Cerebellar nuclear complex (tissue), 1 donor: ENCODE data around the gene CYTH3.

ENCODE experiments used
- DNase-seq, 2 experiments: peaks; one replicate each; lab custom pipeline; 2025; lab: John Stamatoyannopoulos, UW

The CYTH3 gene

GRCh38 chr7:6258440-6259182 is 13.8 kb downstream of the CYTH3 start:
- DNase-seq = no peak

- no peak for DNase-seq
These were observed 14.7 kb downstream of the CYTH3 start for GRCh38 chr7:6257675-6258074.

- no peak for DNase-seq
These were observed 15.5 kb downstream of the CYTH3 start for GRCh38 chr7:6256677-6257535.

GRCh38 chr7:6256109-6256483 is 16.3 kb downstream of the CYTH3 start:
- DNase-seq = no peak

GRCh38 chr7:6254866-6255265 is 17.6 kb downstream of the CYTH3 start:
- DNase-seq = no peak

GRCh38 chr7:6252748-6253147 is 19.7 kb downstream of the CYTH3 start:
- DNase-seq = no peak

- DNase-seq = no peak
These were observed 20.1 kb downstream of the CYTH3 start for GRCh38 chr7:6252341-6252746.

- no peak for DNase-seq
These were observed 20.8 kb downstream of the CYTH3 start for GRCh38 chr7:6251653-6252052.

- DNase-seq = no peak
These were observed 22.0 kb downstream of the CYTH3 start for GRCh38 chr7:6250364-6250833.

GRCh38 chr7:6249043-6249442 is 23.4 kb downstream of the CYTH3 start:
- DNase-seq = no peak

GRCh38 chr7:6248581-6248980 is 23.8 kb downstream of the CYTH3 start:
- DNase-seq = no peak

- no peak for DNase-seq
These were observed 26.0 kb downstream of the CYTH3 start for GRCh38 chr7:6246251-6246917.

GRCh38 chr7:6244021-6244420 is 28.4 kb downstream of the CYTH3 start:
- no peak for DNase-seq

- DNase-seq = no peak
These were observed 29.3 kb downstream of the CYTH3 start for GRCh38 chr7:6243168-6243567.

GRCh38 chr7:6242561-6242960 is 29.9 kb downstream of the CYTH3 start:
- DNase-seq = no peak

GRCh38 chr7:6241607-6241973 is 30.8 kb downstream of the CYTH3 start:
- DNase-seq = no peak

GRCh38 chr7:6238309-6238925 is 34.0 kb downstream of the CYTH3 start:
- no peak for DNase-seq

GRCh38 chr7:6237730-6238129 is 34.7 kb downstream of the CYTH3 start:
- no peak for DNase-seq

GRCh38 chr7:6237011-6237410 is 35.4 kb downstream of the CYTH3 start:
- DNase-seq = no peak

GRCh38 chr7:6235029-6235871 is 37.2 kb downstream of the CYTH3 start:
- DNase-seq = no peak

- DNase-seq = no peak
These were observed 38.0 kb downstream of the CYTH3 start for GRCh38 chr7:6234384-6234783.
